ENCODE measurements around the gene TPRX1.

DNA sequence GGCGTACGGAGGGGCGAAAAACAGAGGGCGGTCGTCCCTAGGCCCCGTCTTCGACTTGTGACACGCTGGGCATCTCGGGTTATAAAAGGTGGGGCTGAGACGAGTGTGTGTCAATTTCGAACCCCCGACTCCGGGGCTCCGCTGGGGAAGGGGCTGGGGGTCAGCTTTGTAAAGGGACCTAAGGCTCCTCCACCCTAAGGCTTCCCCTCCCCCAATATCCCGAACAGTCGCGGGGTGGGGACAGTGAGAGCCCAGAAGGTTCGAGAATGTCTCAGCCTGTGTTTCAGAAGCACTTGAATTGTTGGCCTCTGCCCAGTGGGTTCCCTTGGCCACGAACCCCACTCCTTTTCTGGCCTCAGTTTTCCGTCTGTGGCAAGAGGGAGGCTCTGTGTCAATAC lies 25.4 kb downstream of the TPRX1 start:
- TF ChIP-seq, protein P1, sequence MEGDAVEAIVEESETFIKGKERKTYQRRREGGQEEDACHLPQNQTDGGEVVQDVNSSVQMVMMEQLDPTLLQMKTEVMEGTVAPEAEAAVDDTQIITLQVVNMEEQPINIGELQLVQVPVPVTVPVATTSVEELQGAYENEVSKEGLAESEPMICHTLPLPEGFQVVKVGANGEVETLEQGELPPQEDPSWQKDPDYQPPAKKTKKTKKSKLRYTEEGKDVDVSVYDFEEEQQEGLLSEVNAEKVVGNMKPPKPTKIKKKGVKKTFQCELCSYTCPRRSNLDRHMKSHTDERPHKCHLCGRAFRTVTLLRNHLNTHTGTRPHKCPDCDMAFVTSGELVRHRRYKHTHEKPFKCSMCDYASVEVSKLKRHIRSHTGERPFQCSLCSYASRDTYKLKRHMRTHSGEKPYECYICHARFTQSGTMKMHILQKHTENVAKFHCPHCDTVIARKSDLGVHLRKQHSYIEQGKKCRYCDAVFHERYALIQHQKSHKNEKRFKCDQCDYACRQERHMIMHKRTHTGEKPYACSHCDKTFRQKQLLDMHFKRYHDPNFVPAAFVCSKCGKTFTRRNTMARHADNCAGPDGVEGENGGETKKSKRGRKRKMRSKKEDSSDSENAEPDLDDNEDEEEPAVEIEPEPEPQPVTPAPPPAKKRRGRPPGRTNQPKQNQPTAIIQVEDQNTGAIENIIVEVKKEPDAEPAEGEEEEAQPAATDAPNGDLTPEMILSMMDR (IDR thresholded peaks at IDR 0.05) = no peak
- TF ChIP-seq POLR2A (IDR thresholded peaks at IDR 0.05) (no peak), POLR2AphosphoS5 (IDR thresholded peaks at IDR 0.05) (no peak)
